NK-92 (cell line): ENCODE results near the gene HSD3B7.
"Not testable (repeated sequence)": the region's sequence is repeated elsewhere in the genome, so short reads cannot be mapped to it uniquely, and the experiment has no call there.

ENCODE experiments used
- DNase-seq: peaks from one replicate; lab custom pipeline; 2025; ENCODE audit not compliant: unreplicated experiment; lab: John Stamatoyannopoulos, UW

The HSD3B7 gene

DNA sequence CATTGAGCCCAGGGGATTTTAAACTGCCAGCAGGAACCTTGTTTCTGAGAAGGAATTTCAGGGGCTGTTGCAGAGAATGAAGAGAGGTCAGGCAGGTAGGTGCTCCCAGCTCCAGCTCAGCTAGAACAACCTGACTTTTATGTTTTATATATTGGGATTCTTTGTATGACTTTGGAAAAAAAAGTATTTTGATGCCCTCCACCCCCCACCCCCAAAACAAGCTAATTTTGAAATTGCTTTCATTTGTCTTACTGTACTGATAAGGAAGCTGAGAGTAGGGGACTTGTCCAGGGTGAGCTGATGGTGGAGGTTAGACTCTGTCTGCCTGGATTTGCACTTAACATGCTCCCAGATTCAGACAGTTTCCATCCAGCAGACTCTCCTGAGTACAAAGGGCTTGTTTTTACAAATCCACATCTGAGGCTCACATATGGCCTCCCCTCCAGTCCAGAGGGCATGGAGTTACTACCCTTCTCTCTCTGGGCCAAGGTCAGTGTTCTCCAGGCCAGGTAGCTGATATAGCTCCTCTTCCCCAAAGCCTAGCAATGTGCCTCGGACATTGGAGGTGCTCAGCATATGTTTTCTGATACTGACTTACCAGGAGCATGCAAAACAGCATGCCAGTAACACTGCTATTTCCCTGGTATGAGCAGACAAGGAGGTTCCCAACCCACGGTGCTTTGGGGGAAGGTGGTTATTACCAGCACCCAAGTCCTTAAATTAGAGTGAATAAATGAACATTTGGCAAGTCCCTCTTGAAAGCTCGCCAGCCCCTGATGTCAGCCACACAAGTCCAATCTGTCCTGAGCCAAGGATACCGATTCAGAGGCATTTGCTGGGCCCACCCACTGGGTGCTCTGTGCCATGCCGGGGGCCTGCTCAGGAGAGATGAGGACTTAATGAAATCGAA lies 14.1 kb downstream of the HSD3B7 start:
- no peak for DNase-seq

GRCh38 chr16:31000671-31001382 lies 15.8 kb downstream of the HSD3B7 start:
- DNase-seq = no peak

DNA sequence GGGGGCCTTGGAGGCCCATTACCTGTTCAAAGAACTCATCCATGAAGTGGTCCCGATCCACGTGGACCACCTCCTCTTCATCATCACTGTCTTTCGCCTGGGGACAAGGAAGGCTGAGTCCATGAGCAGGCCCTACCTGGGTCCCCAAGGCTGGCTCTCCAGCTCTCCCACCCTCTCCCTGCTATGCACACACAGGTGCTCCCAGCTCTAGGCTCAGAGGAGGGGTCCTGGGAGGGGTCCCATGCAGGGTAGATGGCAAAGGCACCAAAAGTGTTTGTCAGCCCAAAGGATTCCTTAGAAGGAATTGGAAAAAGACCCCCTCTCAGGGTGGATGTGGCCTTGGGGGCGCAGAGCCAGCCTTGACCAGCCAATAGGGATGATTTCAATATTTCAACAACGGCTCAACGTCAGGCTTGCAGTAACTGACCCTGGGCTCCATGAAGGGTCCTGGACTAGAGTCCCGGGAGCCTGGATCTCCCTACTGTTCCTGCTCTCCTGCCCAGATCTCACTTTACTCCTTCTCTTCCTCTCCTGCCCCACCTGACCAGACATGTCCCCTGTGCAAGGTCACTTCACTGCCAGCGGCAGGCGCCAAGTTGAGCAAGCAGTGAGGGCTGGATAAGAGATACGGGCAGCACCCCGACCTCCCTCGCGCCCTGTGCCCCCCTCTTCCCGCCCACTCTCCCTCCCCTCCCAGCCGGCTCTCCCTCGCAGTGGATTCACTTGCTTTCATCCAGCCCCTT lies 16.7 kb downstream of the HSD3B7 start:
- no peak for DNase-seq

DNA sequence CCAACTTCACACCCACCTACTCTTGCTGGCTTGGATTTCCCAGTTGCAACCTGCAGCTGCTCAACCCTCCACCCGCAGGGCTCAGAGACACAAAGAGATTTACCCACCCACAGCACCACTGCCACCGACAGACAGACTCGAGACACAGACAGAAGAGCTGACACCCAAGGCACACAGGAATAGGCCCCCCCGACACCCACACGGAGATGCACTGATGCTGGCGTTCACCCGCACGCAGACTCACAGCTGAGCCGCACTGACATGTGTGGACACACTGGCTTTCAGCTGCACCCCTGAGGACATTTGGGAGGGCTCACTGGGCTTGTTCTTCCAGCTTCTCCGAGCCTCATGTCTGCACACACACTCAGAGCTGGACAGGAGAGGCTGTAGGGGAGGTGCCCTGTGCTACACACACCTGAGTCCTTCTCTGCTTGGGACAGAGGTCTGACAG lies 17.3 kb downstream of the HSD3B7 start:
- no peak for DNase-seq

DNA sequence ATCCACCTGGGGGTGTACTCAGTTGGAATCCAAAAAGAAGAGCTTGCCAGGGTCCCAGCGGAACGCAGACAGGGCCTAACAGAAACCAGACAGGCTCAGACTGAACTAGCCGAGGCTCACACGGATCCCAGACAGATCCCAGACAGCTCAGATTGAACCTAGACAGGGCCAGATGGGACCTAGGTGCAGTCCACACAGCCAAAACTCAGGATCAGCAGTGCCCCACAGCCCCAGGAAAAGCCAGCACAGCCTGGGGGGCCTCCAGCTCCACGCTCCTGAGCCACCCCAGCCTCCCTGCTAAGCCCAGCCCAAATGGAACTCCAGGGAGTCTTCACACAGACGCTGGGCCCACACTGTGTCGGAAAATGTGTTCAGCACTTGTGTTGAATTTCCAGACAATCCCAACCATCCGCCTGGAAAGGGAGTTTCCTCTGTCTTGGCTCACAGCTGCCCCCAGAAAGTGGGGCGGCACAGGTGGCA lies 17.9 kb downstream of the HSD3B7 start:
- DNase-seq = no peak

- no peak for DNase-seq
Observed at GRCh38 chr16:31003744-31004143, 18.7 kb downstream of the HSD3B7 start.

GRCh38 chr16:31004658-31005057 lies 19.7 kb downstream of the HSD3B7 start:
- no peak for DNase-seq

GRCh38 chr16:31005350-31006085 lies 20.5 kb downstream of the HSD3B7 start:
- DNase-seq = no peak

GRCh38 chr16:31006086-31006385 lies 21.0 kb downstream of the HSD3B7 start:
- no peak for DNase-seq

- no peak for DNase-seq
Observed at GRCh38 chr16:31006589-31006988, 21.6 kb downstream of the HSD3B7 start.

GRCh38 chr16:31007684-31008083 lies 22.7 kb downstream of the HSD3B7 start:
- no peak for DNase-seq

GRCh38 chr16:31008149-31008548 lies 23.1 kb downstream of the HSD3B7 start:
- DNase-seq = no peak

DNA sequence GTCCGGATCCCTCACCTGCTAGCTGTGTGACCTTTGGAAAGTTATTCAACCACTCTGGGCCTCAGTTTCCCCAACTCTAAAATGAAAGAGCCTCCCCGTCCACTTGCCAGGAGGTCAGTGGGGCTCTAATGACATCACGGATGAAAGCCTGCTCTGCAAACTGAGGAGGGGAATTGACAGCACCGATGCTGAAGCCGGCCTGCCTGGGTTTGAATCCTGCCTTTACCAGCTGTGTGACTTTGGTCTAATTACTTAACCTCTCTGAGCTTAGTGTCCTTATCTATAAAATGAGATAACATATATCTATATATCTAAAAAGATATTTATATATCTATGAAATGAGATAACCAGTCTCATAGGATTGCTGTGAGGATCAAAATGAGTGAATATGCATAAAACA lies 23.5 kb downstream of the HSD3B7 start:
- DNase-seq = no peak

- DNase-seq = no peak
Observed at GRCh38 chr16:31009120-31009519, 24.1 kb downstream of the HSD3B7 start.

DNA sequence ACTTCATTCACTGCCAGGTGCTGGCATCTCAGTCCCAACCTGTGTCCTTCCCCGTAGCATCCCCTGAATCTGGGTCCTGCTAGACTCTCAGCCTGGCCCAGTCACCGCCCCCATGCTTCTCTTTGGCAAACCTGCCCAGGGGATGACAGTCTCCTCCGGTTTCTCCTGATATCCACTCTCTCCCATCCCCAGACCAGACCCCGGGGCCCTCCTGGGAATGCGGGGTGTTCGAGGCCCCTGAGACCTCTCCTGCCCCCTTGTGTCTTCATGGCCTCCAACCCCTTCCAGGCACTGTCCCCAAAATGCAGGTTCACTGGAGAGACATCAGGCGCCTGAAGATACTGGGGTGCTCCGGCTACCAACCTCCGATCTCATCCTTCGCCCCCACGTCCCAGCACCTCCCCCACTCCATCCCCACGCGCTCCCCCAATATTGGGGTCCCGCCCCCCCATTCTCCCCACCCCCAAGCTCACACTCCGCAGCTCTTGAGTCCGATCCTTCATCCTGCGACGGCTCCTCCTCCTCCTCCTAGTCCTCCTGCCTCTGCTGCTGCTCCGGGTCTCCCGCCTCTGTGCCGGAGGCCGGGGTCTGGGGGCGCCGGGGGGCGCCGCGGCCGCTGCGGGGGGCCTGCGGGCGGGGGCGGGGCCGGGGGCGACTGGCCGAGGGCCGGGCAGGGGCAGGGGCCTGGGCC lies 25.0 kb downstream of the HSD3B7 start:
- no peak for DNase-seq

DNA sequence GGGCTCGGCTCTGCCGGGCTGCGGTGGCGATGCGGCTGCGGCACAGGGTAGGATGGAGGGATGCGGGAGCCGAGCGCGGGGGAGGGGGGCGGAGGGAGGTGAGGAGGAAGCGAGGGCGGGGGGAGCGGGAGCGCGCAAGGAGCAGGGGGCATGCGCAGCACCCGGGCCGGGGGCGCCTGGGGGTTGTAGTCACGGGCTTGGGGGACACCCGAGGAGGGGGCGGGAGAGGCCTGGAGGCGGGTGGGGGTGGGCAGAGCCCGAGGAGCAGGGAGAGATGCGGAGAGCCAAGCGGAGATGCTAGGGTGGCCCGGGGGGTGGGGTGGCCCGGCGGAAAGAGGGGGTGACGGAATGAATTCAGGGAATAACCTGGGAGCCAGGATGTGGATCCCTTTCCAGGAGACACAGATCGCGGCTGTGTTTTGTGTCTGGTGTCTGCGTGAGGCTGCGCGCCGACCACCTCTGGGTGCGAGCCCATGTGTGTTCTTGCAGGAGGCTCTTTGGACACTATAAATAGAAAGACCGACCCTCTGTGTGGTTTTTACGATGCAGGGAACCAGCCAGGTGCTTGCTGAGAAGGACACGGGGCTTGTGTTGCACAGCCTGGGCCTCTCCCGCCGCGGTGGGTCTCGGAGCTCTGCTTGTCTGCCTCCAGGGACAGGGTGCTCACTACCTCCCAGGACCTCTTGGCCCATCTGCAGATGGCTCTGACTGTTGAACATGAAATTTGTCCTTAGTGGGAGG lies 25.7 kb downstream of the HSD3B7 start, which contains the start of gene STX1B:
Gene STX1B, minus strand, starts transcription at position 54 of the 741 bp plus-strand sequence. CDS start 242 bp downstream, outside the sequence.
- DNase-seq = no peak

GRCh38 chr16:31011815-31012214 lies 26.8 kb downstream of the HSD3B7 start:
- not testable (repeated sequence) for DNase-seq

DNA sequence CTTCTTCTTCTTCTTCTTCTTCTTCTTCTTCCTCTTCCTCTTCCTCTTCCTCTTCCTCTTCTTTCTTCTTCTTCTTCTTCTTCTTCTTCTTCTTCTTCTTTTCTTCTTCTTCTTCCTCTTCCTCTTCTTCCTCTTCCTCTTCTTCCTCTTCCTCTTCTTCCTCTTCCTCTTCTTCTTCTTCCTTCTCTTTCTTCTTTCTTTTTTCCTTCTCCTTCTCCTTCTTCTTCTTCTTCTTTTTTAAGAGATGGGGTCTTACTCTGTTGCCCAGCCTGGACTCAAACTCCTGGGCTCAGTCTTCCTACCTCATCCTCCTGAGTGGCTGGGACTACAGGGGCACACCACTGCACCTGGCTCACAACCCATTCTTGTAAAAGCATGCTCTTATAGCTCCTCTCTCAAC lies 28.3 kb downstream of the HSD3B7 start:
- DNase-seq = not testable (repeated sequence)

DNA sequence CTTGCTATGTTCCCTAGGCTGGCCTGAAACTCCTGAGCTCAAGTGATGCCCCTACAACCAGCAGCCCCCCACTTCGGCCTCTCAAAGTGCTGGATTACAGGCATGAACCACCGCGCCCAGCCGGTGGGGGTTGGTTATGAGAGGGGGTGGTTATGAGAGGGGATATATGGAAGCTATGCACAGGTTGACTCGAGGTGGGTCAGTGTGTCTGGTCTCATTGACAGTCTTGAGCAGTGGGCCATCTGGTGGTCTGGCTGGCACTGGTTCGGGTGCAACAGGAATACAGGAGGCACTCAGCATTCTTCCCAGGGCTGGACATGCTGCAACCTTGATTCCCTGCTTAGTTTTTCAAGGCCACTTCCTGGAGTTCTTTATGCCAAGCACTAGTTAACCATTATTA lies 31.0 kb downstream of the HSD3B7 start:
- no peak for DNase-seq
